GM18951 (cell line): ENCODE results near the gene MVB12B.

Experiments used
- POLR2A ChIP-seq: IDR thresholded peaks from 4 replicates; pipeline ENCODE4 v1.6.1; 2011; ENCODE audit warnings: mild to moderate bottlenecking; ENCODE audit not compliant: insufficient read length, insufficient read depth; ENCODE audit errors: extremely low read depth
- in situ Hi-C: fragments of 300-500 bp; cut with MboI; formaldehyde crosslinking; loops from one replicate; pipeline ENCODE4 v1.12.0; 2022; ENCODE audit warnings: low sequenced_read_pairs, mixed read lengths, inconsistent platforms; ENCODE audit not compliant: unreplicated experiment

The MVB12B gene

GRCh38 chr9:126296687-126297086 lies 29.9 kb upstream of the MVB12B start:
- in situ Hi-C loops: no loop called here
- TF ChIP-seq POLR2A: no peak

GRCh38 chr9:126297661-126298060 lies 29.0 kb upstream of the MVB12B start:
- in situ Hi-C loops: no loop called here
- TF ChIP-seq POLR2A: no peak

- in situ Hi-C loops: no loop called here
- no peak for TF ChIP-seq POLR2A
These were observed 28.4 kb upstream of the MVB12B start for GRCh38 chr9:126298063-126298801.

GRCh38 chr9:126299706-126300276 lies 26.8 kb upstream of the MVB12B start:
- in situ Hi-C loops: loop anchor here (25.0 kb wide), 1 partner anchor 188 kb away; no protein-coding TSS in a partner anchor
- TF ChIP-seq POLR2A: no peak

- no peak for TF ChIP-seq POLR2A
- in situ Hi-C loops: loop anchor here (25.0 kb wide), 1 partner anchor 186 kb away; no protein-coding TSS in a partner anchor
These were observed 25.4 kb upstream of the MVB12B start for GRCh38 chr9:126301196-126301595.

GRCh38 chr9:126301985-126302603 lies 24.5 kb upstream of the MVB12B start:
- in situ Hi-C loops: loop anchor here (25.0 kb wide), 1 partner anchor 185 kb away; no protein-coding TSS in a partner anchor

GRCh38 chr9:126302730-126303129 lies 23.9 kb upstream of the MVB12B start:
- in situ Hi-C loops: loop anchor here (25.0 kb wide), 1 partner anchor 185 kb away; no protein-coding TSS in a partner anchor
- no peak for TF ChIP-seq POLR2A

More at GRCh38 chr9:126301985-126302603, 24.5 kb upstream of the MVB12B start:
- no peak for TF ChIP-seq POLR2A

- in situ Hi-C loops: loop anchor here (25.0 kb wide), 1 partner anchor 184 kb away; no protein-coding TSS in a partner anchor
- TF ChIP-seq POLR2A: no peak
These were observed 23.1 kb upstream of the MVB12B start for GRCh38 chr9:126303488-126303887.

GRCh38 chr9:126304207-126304970 lies 22.2 kb upstream of the MVB12B start:
- in situ Hi-C loops: loop anchor here (25.0 kb wide), 1 partner anchor 183 kb away; no protein-coding TSS in a partner anchor
- TF ChIP-seq POLR2A: no peak

GRCh38 chr9:126304971-126305320 lies 21.7 kb upstream of the MVB12B start:
- in situ Hi-C loops: loop anchor here (25.0 kb wide), 1 partner anchor 182 kb away; no protein-coding TSS in a partner anchor
- TF ChIP-seq POLR2A: no peak

GRCh38 chr9:126306071-126306647 lies 20.5 kb upstream of the MVB12B start:
- in situ Hi-C loops: loop anchor here (25.0 kb wide), 1 partner anchor 181 kb away; no protein-coding TSS in a partner anchor
- TF ChIP-seq POLR2A: no peak

GRCh38 chr9:126307322-126308061 lies 19.1 kb upstream of the MVB12B start:
- in situ Hi-C loops: loop anchor here (25.0 kb wide), 1 partner anchor 180 kb away; no protein-coding TSS in a partner anchor
- TF ChIP-seq POLR2A: no peak
